OCI-LY3 (cell line): Measurements from ENCODE around the gene SFI1.
A peak's percentile ranks its signal among the peaks of the same experiment; 100 is the strongest.
"Not testable (repeated sequence)": the region's sequence is repeated elsewhere in the genome, so short reads cannot be mapped to it uniquely, and the experiment has no call there.

ENCODE experiments used
- H2AFZ ChIP-seq: fragments of 200-600, 300-600 bp; shearing (Covaris generic); 2 replicates; pipeline ENCODE4 v1.6.0; 2014; ENCODE audit warnings: antibody characterized with exemption, low read depth, low read length
- H3K27ac ChIP-seq: fragments of 200-600, 300-600 bp; sonication (generic); 2 replicates; pipeline ENCODE4 v1.5.1; 2014; ENCODE audit warnings: mild to moderate bottlenecking, low read length, moderate library complexity, mixed read lengths
- H3K27me3 ChIP-seq: fragments of 200-600, 300-600 bp; sonication (generic); 2 replicates; pipeline ENCODE4 v1.6.1; 2014; ENCODE audit warnings: low read depth, low read length, mixed read lengths
- H3K36me3 ChIP-seq: fragments of 200-600, 300-600 bp; sonication (generic); replicated peaks from 2 replicates; pipeline ENCODE3; 2014; ENCODE audit warnings: low read depth, low read length, mixed read lengths
- H3K4me1 ChIP-seq: fragments of 300-600, 200-600 bp; sonication (generic); 2 replicates; pipeline ENCODE4 v1.6.1; 2014; ENCODE audit warnings: low read length, mixed read lengths
- H3K4me2 ChIP-seq: fragments of 200-600, 300-600 bp; sonication (generic); 2 replicates; pipeline ENCODE4 v1.6.1; 2014; ENCODE audit warnings: low read length, mixed read lengths
- H3K4me3 ChIP-seq: fragments of 300-600, 200-600 bp; sonication (generic); 2 replicates; pipeline ENCODE4 v1.5.1; 2014; ENCODE audit warnings: antibody characterized with exemption, mild to moderate bottlenecking, low read length, moderate library complexity
- H3K79me2 ChIP-seq: fragments of 300-600, 200-600 bp; shearing (Covaris generic); 2 replicates; pipeline ENCODE4 v1.6.1; 2014; ENCODE audit warnings: mild to moderate bottlenecking, low read length, mixed read lengths
- H3K9ac ChIP-seq: fragments of 300-600, 200-600 bp; shearing (Covaris generic); 2 replicates; pipeline ENCODE4 v1.6.0; 2014; ENCODE audit warnings: mild to moderate bottlenecking, low read length, moderate library complexity
- H3K9me3 ChIP-seq: fragments of 200-600, 300-600 bp; shearing (Covaris generic); 2 replicates; pipeline ENCODE4 v1.6.1; 2014; ENCODE audit warnings: low read length, mixed read lengths; ENCODE audit not compliant: insufficient read depth
- H4K20me1 ChIP-seq: fragments of 200-600, 300-600 bp; sonication (generic); 2 replicates; pipeline ENCODE4 v1.6.1; 2016; ENCODE audit warnings: low read length, mixed read lengths; ENCODE audit not compliant: insufficient read depth
- CTCF ChIP-seq: fragments of 200-600, 300-600 bp; sonication (generic); IDR thresholded peaks from 2 replicates; pipeline ENCODE4 v1.5.1; 2014; ENCODE audit warnings: antibody characterized with exemption, low read length, low read depth
- EZH2phosphoT487 ChIP-seq: fragments of 200-600 bp; shearing (Covaris generic); IDR thresholded peaks from 2 replicates; pipeline ENCODE4 v1.6.1; 2018; ENCODE audit warnings: antibody characterized with exemption, mixed run types, low read depth

The SFI1 gene

GRCh38 chr22:31585161-31585859, 89.0 kb downstream of the SFI1 start:
- no peak for TF ChIP-seq EZH2phosphoT487
- TF ChIP-seq CTCF: no peak
- Histone ChIP-seq H3K27ac (no peak overlapping the region), H3K9me3 (no peaks in the 10 kb centered on the region), H3K27me3 (no peaks in the 10 kb centered on the region), H3K4me2 (no peak overlapping the region), H2AFZ (no peak overlapping the region), H3K4me1 (peaks cover 58% of the 10 kb centered on the region), H3K36me3 (peaks cover 72% of the 10 kb centered on the region), H4K20me1 (no peaks in the 10 kb centered on the region), H3K4me3 (no peak overlapping the region), H3K9ac (no peak overlapping the region), H3K79me2 (no peaks in the 10 kb centered on the region)

- Histone ChIP-seq H3K36me3 (peaks cover 65% of the 10 kb centered on the region), H4K20me1 (no peaks in the 10 kb centered on the region), H3K79me2 (no peaks in the 10 kb centered on the region), H3K9ac (no peak overlapping the region), H2AFZ (no peak overlapping the region), H3K27me3 (no peaks in the 10 kb centered on the region), H3K4me3 (no peak overlapping the region), H3K9me3 (no peaks in the 10 kb centered on the region), H3K27ac (no peak overlapping the region), H3K4me2 (peak overlapping the region; percentile 44), H3K4me1 (peaks cover 58% of the 10 kb centered on the region)
- TF ChIP-seq CTCF (no peak), EZH2phosphoT487 (no peak)
Measured at GRCh38 chr22:31586137-31586920, 90.0 kb downstream of the SFI1 start.

GRCh38 chr22:31588970-31589675, 92.8 kb downstream of the SFI1 start:
- Histone ChIP-seq H3K4me1 (peaks cover 34% of the 10 kb centered on the region), H3K9ac (no peak overlapping the region), H4K20me1 (no peaks in the 10 kb centered on the region), H3K27ac (no peak overlapping the region), H2AFZ (no peak overlapping the region), H3K27me3 (no peaks in the 10 kb centered on the region), H3K36me3 (peaks cover 51% of the 10 kb centered on the region), H3K79me2 (no peaks in the 10 kb centered on the region), H3K4me3 (no peak overlapping the region), H3K9me3 (no peaks in the 10 kb centered on the region), H3K4me2 (no peak overlapping the region)
- TF ChIP-seq CTCF (no peak), EZH2phosphoT487 (no peak)

GRCh38 chr22:31590161-31590560, 93.8 kb downstream of the SFI1 start:
- not testable (repeated sequence) for H3K27me3 ChIP-seq, H3K4me2 ChIP-seq, H3K27ac ChIP-seq, H4K20me1 ChIP-seq, H3K9ac ChIP-seq, H3K79me2 ChIP-seq, H2AFZ ChIP-seq, H3K9me3 ChIP-seq, H3K4me3 ChIP-seq
- Histone ChIP-seq H3K36me3 (peaks cover 40% of the 10 kb centered on the region), H3K4me1 (peaks cover 23% of the 10 kb centered on the region)
